ENCODE measurements around the gene VGLL4.
"Not testable (repeated sequence)": the region's sequence is repeated elsewhere in the genome, so short reads cannot be mapped to it uniquely, and the experiment has no call there.

VGLL4 gene

DNA sequence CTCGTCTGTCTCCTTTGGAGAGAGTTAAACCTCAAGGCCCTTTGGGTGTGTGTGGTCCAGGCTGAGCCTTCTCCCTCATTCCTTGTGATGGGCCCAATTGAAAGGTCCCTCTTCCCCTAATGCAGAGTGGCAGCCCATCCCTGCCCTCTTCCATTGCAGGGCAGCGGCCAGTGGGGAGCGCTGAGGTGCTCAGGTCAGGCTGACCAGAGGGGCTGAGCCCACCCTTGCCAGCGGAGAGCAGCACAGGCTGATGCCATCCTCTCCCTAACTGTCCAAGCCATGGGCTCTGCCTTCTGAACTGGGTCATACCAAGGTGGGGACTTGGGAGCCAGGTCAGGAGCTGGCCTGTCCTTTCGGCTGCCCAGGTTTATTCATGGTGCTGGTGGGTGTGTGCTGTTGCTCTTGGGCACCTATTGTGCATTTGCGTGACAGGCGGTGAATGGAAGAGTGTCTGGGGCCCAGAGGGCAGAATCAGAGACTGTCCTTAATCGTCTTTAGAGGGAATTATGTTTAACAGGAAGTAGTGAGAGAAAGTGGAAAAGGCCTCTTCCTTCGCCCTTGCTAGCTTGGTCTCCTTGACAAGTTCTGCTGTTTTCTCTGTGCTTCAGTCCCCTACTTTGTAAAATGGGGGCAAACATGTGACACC, 96.9 kb downstream of the VGLL4 start:
- no peak for DNase-seq

DNA sequence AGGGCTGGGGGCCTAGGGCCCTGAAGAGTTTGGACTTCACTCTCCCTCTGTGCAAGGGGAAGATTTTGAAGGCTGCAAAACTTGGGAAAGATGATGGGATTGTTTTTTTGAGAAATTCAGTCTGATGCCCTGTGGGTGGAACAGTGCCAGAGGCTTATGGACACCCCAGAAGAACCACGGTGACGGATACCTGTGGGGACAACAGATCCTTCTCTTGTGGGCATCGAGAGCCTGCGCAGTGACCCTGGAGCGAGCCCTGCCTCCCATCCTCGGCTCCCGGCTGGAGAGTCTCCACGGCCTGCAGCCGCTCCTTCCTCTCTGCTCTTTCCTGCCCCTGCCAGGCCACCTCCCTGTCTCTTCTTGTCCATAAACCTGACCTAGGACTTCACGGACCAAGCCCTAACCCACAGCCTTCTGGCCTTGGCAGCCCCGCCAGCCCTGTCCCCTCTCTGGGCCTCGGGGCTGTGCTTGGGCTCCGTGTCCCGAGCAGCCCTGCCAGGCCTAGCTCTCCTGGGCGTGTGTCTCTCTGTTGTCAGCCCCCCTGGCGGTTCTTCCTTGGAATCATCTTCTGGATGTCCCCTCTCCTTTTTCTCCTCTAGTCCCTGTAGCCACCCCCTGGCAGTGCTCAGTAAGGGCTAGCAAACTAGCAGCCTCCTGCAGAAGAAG, 98.4 kb downstream of the VGLL4 start:
- DNase-seq, result peak; percentile 70

DNA sequence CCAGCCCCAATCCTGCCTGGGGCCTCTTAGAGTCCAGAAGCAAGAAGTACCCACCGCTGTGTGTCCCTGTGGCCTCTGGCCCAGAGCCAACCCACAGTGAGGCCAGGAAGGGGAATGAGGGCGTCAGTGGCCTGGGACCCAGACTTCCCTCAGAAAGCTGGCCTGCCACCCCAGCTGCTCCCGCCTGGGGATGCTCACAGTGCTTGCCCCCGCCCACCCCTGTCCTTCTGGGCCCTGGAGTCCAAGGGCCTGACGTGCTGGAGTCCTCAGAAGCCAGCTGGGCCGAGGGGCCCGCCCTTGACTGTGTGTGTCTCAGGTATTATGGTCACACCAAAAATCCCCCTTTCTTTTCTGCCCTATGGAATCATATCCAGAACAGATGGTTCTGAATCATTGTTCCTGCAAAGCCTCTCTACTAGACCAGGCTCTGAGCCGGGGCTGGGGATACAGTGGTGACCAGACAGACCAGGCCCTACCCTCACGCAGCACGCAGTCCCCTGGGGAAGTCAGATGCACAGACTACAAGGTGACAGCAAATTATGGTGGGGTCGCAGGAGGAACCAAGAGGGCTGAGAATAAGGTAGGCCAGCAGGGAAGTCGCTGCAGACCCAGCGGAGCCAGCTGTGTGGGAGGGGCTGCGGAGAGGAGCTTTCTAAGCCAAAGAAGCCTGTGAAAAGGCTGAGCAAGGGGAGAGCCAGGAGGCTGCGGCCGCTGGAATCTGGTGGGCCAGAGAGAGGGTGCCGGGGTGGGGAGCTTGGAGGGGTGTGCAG, 99.1 kb downstream of the VGLL4 start:
- peak; percentile 57 for DNase-seq

- no peak for DNase-seq
Observed at GRCh38 chr3:11543948-11544387, 99.7 kb downstream of the VGLL4 start.

GRCh38 chr3:11543141-11543947, 100.4 kb downstream of the VGLL4 start:
- DNase-seq, result no peak

DNA sequence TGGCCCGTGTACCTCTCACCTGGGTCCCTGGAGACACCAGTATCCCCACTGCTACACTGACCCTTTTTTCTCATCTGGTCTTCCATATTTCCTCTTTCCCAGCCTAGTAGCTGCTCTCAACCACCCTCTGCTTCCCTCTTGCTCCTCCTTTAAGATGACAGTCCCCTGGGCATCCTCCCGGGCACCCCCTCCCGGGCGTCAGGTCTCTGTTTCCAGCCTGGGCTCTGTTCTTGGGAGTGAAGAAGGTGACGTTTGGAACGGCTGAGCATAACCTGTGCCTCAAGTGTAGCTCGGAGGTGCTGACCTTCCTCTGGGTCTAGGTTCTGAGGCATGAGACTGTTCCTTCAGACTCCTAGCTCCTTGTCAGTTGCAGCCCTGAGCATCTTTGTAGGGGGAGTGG, 101.2 kb downstream of the VGLL4 start:
- no peak for DNase-seq

GRCh38 chr3:11541321-11542303, 102.1 kb downstream of the VGLL4 start:
- DNase-seq, result no peak

DNA sequence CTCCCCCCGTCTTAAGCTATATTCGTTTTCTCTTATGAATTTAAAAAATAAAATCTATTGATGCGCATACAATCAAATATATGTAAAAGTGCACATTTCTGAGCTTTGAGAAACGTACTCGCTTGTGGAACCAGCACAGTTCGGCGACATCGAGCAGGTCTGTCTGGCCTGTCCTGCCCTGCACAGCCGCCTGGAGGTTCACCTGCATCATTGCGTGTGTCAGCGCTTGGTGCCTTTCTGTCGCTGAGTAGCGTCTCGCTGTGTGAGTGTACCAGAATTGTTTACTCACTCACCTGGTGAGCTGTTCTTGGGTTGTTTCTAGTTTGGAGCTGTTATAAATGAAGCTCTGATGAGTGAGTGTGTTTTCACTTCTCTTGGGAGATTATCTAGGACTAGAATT, 104.0 kb downstream of the VGLL4 start:
- peak; percentile 72 for DNase-seq

DNA sequence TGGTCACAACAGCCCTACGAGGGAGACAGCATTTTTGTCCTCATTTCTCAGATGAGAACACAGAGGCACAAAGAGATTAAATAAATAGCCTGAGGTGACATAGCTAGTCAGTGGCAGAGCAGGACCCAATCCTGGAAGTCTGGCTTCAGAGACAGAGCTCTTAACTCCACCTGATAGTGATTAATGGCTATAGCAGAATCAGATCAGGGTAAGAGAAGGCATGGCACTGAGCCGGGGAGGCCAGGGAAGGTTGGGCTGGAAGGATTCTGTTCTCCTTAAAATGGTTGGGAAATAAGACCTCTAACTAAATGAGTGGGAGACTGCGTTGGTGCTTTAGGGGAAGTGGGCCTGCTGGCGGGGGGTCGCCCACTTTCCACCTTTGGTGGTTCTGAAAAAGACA, 104.5 kb downstream of the VGLL4 start:
- DNase-seq, result no peak

GRCh38 chr3:11538581-11538980, 105.1 kb downstream of the VGLL4 start:
- DNase-seq, result no peak

DNA sequence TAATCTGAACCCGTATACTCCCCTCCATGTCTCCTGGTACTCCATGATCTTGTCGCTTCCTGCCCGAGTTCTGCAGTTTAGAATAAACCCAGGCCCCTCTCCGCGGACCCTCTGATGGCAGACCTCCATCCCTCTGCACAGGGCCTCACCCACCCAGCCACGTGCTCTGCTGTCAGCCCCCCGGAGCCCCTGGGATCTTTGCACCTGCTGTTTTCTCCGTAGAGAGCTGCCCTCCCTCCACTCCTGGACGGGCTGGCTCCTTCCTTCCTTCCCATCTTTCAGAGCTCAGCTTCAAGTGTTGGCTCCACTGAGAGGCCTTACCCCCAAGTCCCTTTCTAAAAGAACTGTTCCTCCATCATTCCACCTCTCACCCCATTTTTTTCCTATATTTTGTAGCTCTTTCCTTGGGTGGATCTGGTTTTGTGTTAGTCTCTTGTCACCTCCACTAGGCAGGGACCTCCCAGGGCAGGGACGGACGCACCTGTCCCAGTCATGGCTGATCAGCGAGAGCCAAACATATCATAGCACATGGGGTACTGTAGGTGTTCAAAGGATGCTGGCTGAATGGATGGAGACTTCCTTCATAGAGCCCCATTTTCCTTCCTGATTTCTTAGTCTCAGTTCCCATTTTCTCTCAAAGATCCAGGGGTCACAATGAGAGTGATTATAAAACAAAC, 106.6 kb downstream of the VGLL4 start:
- no peak for DNase-seq

DNA sequence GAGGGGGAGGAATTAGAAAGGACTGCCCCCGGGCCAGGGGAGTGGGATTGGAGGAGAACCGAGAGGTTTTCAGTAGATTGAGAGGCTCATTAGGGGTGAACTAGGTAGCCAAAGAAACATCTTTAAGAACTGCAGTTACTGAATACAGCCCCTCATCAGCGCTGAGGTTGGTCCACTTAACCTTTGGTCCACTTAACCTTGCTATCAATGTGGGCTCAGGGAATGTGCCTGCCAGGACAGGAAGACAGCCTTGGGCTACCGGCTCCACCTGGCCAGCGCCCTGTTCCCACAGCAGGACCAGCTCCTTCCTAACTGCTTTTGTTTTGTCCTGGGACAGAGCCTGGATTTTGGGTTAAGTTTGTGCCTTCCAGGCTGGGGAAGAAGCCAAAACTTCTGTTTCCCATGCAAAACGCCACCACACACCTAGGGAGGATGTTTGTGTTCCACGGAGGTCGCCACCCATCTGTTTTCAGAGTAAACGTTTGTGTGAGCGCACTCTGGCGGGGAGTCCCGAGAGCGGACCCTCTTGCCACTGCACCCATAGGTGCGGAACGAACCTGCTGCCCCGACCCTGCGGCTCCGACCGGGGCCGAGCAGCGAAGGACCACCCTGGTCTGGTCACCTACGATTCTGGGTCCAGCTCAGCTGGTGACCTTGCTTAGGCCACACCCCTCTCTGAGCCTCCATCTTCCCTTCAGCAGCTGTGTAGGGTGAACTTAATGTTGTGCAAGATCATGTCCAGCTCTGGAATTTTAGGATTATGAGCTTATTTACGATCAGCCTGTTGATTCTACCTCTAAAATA, 107.4 kb downstream of the VGLL4 start:
- peak; percentile 73 for DNase-seq

- DNase-seq, result no peak
Observed at GRCh38 chr3:11535243-11535960, 108.3 kb downstream of the VGLL4 start.

DNA sequence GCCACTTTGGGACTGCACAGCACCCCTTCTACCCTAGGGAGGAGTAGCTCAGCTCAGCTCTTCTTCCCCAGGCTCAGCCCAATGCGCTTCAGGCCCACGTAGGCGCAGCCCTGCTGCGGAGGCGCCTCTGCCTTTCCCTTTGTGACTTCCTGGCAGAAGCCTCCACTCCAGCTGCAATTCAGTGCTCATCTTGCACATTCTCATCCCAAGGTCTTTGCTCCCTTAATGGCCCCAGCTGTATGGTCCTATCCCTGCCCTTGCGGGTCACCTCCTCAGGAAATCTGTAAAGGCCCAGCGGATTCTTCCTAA, 109.0 kb downstream of the VGLL4 start:
- no peak for DNase-seq

GRCh38 chr3:11534011-11534792, 109.5 kb downstream of the VGLL4 start:
- DNase-seq, result no peak

DNA sequence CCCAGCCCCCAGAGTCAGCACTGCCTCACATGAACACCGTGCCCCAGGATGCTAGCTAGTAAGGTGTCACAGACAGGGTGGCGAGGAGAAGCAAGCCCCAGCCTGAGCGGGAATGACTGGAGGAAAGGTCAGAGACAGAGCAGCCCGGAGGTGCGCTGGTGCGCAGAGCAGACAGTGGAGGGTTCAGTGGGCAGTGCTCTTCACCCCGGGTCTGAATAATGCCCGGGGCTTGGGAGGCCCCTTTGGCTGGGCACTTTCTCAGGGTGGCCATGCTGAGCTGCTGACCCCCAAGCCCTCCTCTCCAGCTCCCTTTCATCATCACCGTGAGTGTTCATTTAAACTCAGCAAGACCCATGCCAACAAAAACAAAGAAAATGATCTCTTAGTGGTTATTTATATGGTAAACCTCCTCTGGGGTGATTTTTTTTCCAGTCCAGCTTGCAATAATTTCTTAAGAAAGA, 110.8 kb downstream of the VGLL4 start:
- DNase-seq, result no peak

DNA sequence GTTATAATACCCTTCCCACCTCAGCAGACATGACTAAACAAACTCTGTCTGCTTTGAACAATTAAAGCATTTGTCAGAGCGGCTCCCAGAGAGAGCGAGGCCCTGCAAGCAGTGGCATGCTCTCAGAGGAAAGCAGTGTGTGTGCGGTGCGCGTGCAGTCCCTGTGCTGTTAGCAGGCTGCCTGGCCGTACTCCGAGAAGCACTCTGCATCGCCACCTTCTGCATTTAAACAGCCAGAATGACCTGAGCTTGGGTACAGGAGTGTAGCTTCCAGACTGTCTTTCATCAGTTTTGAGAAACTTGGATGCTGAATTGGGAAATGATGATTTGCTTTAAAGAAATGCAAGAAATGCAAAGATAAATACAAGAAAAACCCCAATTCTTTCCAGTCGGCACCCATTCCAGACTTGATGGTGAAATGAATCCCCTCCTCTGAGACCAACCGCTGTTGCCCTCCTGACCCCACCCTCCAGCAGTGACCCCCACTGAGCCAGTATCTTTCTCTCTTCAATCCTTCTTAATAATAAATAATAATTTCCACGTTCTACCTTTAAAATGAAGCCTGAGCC, 113.5 kb downstream of the VGLL4 start:
- peak; percentile 93 for DNase-seq

DNA sequence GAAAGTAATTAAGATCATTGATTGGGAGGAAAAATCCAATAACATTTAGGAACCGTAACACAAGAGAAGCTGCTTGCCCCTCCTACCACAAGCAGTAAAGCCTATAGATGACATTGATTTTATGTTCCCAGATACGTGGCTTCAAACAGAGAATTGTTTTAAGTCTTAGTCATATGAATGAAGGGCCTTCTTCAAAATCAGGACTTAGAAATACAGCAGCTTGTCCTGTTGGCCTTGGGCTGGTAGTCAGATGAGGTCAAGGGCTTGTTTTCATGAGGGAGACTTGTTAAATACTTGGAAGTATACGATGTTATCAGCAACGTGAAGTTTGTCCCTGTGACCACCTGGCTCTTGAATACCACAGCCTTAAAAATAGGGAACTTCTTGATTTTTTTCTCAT, 114.4 kb downstream of the VGLL4 start:
- DNase-seq, result no peak

DNA sequence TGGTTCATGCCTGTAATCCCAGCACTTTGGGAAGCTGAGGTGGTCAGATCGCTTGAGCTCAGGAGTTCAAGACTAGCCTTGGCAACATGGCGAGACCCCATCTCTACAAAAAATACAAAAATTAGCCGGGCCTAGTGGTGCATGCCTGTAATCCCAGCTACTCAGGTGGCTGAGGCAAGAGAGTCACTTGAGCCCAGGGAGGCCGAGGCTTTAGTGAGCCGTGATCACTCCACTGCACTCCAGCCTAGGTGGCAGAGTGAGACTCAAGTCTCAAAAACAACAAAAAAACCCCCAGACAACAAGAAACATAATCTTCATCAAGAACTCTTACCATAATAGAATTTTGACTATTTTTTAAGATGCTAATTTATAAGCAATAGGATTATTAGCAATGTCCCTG, 117.6 kb downstream of the VGLL4 start:
- not testable (repeated sequence) for DNase-seq

All from islet precursor cell (in vitro differentiated cells).